GM19372 (cell line): ENCODE data around the gene TIGD4.
A peak's percentile ranks its signal among the peaks of the same experiment; 100 is the strongest.

Source experiments
- ATAC-seq: cut with Tn5 transposase; IDR thresholded peaks from one replicate; pipeline ENCODE4 v1.9.1; 2021; ENCODE audit warnings: mild to moderate bottlenecking, low read depth, moderate library complexity; ENCODE audit not compliant: unreplicated experiment

The TIGD4 gene

GRCh38 chr4:152779513-152780266, at the start of gene TIGD4, which contains the start of gene ARFIP1:
TIGD4 (minus strand) TSS chr4:152779730; CDS start chr4:152771004, 8,726 bp downstream.
ARFIP1 (plus strand) TSS chr4:152779954; CDS start chr4:152829634, 49,680 bp downstream.
- ATAC-seq, result peak; percentile 95

DNA sequence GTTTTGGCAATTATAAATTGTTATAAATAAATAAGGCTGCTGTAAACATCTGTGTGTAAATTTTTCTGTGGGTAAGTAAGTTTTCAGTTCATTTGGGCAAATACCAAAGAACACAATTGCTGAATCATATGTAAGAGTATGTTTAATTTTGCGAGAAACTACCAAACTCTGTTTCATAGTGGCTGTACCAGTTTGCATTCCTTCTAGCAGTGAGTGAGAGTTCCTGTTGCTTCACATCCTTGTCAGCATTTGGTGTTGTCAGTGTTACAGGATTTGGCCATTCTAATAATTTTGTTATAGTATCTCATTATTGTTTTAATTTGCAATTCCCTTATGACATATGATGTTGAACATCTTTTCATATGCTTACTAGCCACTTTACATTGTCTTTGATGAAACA, 48.6 kb upstream of the TIGD4 start:
- no peak for ATAC-seq

DNA sequence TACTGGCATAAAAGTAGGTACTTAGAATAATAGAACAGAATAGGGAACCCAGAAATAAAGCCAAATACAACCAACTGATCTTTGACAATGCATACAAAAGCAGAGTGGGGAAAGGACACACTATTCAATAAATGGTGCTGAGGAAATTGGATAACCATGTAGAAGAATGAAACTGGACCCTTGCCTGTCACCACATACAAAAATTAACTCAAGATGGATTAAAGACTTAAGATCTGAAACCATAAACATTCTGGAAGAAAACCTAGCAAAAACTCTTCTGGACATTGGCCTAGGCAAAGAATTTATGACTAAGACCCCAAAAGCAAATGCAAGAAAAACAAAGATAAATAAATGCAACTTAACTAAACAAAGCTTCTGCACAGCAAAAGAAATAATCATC, 45.8 kb upstream of the TIGD4 start:
- ATAC-seq, result no peak

DNA sequence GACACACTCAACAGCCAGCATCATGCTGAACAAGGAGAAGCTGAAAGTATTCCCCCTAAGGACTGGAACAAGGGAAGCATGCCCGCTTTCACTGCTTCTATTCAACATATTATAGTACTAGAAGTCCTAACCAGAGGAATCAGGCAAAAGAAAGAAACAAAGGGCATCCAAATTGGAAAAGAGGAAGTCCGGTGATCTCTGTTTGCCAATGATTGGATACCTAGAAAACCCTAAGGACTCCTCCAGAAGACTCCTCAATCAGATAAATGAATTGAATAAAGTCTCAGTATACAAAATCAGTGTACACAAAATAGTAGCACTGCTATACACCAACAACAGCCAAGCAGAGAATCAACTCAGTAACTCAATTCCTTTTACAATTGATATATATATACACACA, 45.0 kb upstream of the TIGD4 start:
- ATAC-seq, result no peak

DNA sequence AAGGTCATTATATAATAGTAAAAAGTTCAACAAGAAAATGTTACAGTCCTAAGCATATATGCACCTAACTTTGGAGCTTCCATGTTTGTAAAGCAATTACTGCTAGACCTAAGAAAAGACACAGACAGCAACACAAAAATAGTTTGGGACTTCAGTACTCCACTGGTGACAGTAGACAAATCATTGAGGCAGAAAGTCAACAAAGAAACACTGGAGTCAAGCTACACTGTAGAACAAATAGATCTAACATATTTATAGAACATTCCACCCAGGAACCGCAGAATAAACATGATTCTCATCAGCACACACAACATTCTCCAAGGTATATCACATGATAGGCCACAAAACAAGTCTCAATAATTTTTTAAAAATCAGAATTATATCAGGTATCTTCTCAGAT, 42.8 kb upstream of the TIGD4 start:
- ATAC-seq, result no peak

GRCh38 chr4:152820073-152820472, 40.5 kb upstream of the TIGD4 start:
- ATAC-seq, result no peak

DNA sequence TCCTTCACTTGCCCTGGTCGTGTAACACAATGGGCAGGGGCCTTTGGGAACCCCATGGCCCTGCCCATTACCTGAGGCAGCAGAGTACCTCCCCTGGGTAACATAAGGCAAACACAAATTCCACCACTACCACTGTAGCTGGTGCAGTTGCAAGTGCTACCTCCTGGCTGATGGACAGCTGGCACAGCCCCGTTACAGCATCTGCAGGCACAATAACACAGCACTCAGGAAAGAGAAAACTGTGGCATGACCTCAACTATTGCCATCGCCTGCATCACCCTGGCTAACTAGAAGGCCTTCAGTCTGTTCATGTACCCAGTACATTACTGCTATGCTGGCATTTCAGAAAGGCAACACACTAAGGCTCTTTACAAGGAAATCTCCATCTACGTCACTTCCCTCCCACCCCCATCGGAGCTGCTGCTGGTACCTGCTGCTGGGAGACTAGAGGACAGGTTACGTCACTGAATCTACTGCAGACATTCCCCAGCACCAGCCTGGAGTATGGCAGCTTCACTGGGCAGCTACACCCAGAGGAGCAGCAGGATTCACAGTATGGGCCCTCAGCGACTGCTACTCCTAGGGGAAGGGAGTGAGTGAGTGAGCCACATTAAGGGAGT, 39.6 kb upstream of the TIGD4 start:
- ATAC-seq, result no peak

- no peak for ATAC-seq
Observed at GRCh38 chr4:152817331-152817730, 37.8 kb upstream of the TIGD4 start.

DNA sequence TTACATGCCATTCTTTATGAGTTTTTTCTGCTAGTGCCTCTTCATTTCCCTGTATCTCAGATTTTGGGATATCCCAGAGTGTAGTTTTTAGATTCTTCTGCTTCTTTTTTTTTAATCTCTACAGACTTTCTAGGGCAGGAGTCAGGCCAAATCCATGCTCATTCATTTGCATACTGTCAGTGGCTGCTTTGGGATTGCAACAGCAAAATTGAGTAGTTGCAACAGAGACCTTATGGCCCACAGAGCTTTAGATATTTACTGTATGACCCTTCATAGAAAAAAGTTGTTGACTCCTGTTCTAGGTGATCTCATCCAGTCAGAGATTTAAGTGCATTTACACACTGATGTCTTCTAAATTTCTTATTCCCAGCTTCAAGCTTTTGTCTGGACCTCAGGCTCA, 35.5 kb upstream of the TIGD4 start:
- no peak for ATAC-seq

GRCh38 chr4:152810715-152811287, 31.3 kb upstream of the TIGD4 start:
- ATAC-seq, result no peak

DNA sequence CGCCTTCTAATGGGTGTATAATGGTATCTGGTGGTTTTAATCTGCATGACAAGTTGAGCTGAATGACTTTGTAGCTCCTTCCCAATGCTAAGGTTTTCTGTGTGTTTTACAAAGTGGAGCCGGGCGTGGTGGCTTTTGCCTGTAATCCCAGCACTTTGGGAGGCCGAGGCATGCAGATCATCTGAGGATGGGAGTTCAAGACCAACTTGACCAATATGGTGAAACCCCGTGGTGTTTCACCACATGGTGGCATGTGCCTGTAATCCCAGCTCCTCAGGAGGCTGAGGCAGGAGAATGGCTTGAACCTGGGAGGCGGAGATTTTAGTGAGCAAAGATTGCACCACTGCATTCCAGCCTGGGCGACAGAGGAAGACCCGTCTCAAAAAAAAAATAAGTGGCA, 29.1 kb upstream of the TIGD4 start:
- ATAC-seq, result no peak

DNA sequence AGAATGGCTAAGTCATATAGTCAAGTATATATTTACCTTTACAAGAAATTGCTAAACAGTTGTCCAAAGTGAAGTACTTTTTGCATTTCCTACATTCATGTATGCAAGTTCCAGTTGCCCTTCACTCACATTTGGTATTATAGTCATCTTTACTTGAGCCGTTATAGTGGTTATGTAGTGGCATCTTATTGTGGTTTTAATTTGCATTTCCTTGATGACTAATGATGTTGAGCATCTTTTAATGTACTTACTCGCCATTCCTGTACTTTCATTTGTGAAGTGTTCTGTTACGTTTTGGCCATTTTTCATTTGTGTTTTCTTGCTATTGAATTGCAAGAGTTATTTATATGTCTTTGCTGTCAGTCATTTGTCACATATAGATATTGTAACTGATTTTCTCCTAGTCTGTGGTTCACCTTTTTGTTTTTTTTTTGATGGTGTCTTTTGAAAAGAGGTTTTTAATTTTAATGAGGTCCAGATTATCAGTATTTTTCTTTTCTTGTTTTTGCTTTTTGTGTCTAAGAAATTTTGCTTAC, 27.8 kb upstream of the TIGD4 start:
- ATAC-seq, result no peak

- ATAC-seq, result no peak
Observed at GRCh38 chr4:152806501-152807125, 27.1 kb upstream of the TIGD4 start.

GRCh38 chr4:152805818-152806217, 26.3 kb upstream of the TIGD4 start:
- ATAC-seq, result no peak

DNA sequence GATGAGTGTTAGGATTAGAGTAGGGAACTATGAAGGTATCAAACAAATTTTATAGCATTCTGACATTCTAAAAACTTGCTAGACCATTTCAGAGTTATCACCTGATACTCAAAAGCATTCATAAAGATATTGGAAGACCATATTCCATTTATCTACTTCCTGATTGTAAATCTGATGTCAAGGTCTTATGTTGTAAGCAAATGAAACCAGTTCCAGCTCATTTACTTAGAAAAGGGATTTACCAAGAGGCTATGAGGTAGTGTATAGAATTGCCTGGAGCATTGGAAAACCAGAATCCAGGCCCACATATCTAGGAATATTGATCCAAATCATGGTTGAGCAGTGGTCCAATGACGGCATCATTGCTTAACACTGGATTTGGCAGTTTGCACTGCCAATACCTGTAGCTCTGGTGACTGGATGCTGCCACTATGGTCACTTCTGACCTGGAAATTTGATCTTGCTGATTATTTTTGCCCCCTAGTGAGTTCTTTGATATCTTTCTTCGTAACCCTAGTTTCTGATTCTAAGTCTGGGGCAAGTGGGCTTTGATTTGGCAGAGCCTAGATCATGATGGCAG, 25.6 kb upstream of the TIGD4 start:
- no peak for ATAC-seq

DNA sequence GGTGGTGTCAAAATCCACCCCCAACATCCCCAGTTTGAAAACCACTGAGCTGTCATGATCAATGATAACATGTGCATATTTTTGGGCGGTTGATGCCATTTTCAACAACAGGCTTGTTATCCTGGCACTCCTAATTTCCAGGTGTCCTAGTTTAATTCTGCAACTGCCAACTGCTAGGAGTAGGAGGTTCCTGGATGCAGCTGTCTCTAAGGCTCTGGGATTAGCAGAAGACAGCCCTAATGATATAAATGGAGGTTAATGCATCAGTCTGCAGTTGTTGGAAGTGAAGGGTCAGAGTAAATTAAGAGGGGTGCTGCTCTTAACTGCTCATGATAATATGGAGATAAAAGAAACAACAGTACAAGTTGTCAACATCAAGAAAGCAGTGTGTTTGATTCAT, 24.0 kb upstream of the TIGD4 start:
- ATAC-seq, result no peak

- no peak for ATAC-seq
Observed at GRCh38 chr4:152795891-152796290, 16.4 kb upstream of the TIGD4 start.

- ATAC-seq, result no peak
Observed at GRCh38 chr4:152786627-152787026, 7.1 kb upstream of the TIGD4 start.

DNA sequence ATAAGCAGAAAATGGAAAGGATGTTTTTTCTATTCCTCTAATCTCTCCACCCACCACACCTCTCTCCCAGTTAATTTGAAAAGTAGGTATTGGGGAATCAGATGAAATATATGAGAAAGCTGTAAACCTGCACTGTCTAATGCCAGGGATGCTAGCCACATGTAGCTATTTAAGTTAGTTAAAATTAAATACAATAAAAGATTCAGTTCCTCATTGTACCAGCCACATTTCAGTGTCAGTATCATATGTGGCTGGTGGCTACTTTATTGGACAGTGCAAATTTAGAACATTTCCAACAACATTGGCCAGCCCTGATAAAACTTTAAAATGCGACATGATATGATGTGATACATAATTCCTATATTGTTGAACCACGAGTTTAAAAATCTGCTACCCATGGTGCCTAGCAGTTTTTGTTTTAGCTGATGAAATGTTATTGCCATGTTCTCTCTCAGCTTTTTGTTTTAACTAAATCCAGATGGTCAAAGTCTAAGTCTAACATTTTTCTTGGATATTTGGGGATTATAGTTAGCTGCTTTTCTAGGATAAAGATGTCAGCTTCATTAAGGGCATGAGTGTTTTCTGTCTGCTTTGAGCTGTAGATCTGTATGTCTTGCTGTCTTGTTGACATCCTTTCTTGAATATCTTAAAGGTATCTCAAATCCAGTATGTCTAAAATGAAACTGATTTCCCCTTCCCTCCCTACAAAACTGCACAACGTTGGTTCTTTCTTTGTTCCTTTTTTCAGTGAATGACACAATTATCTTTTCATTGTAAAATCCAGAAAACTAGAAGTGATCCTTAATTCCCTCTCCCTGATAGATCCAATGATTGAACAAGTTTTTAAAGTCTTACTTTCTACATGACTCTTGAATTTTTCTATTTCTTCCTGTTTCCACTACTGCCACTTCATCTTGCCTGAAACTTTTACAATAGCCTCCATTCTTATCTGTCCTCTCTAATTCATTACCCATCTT, 6.4 kb upstream of the TIGD4 start:
- ATAC-seq, result peak; percentile 49
